Hepatocyte (in vitro differentiated cells): ENCODE measurements around the gene DHX35. TPM values are rescaled to one million over a fixed set of nuclear protein-coding genes. Genes with fewer than 3 reads are reported as not detected.

Experiments
- DNase-seq: peaks from one replicate; pipeline ENCODE4 v3.0.0-alpha.2; 2016; ENCODE audit warnings: low spot score
- H2AFZ ChIP-seq: fragments of 200-600 bp; sonication (generic); 2 replicates; pipeline ENCODE4 v1.6.0; 2016; ENCODE audit warnings: antibody characterized with exemption, mild to moderate bottlenecking
- H3K27ac ChIP-seq: fragments of 200-600 bp; sonication (generic); 2 replicates; pipeline ENCODE4 v1.5.1; 2016; ENCODE audit warnings: mild to moderate bottlenecking
- H3K27me3 ChIP-seq: fragments of 200-600 bp; sonication (generic); 2 replicates; pipeline ENCODE4 v1.6.1; 2016
- H3K36me3 ChIP-seq: fragments of 200-600 bp; sonication (generic); replicated peaks from 2 replicates; pipeline ENCODE4 v1.5.1; 2016; ENCODE audit warnings: low read depth; ENCODE audit not compliant: insufficient read depth
- H3K4me1 ChIP-seq: fragments of 200-600 bp; sonication (generic); 2 replicates; pipeline ENCODE4 v1.5.1; 2016; ENCODE audit warnings: mild to moderate bottlenecking, moderate library complexity; ENCODE audit not compliant: insufficient read depth
- H3K4me2 ChIP-seq: fragments of 200-600 bp; sonication (generic); 2 replicates; pipeline ENCODE4 v1.6.0; 2016
- H3K4me3 ChIP-seq: fragments of 200-600 bp; sonication (generic); 2 replicates; pipeline ENCODE4 v1.5.1; 2016; ENCODE audit warnings: mild to moderate bottlenecking
- H3K79me2 ChIP-seq: fragments of 200-600 bp; sonication (generic); 2 replicates; pipeline ENCODE4 v1.6.0; 2017; ENCODE audit warnings: mild to moderate bottlenecking
- H3K9me2 ChIP-seq: fragments of 200-600 bp; sonication (generic); replicated peaks from 2 replicates; pipeline ENCODE4 v1.6.0; 2017; ENCODE audit warnings: mild to moderate bottlenecking; ENCODE audit not compliant: insufficient read depth
- H3K9me3 ChIP-seq: fragments of 200-600 bp; sonication (generic); 2 replicates; pipeline ENCODE4 v1.5.1; 2016; ENCODE audit warnings: low read depth, mild to moderate bottlenecking
- H4K20me1 ChIP-seq: fragments of 200-600 bp; sonication (generic); 2 replicates; pipeline ENCODE4 v1.6.0; 2016; ENCODE audit warnings: mild to moderate bottlenecking; ENCODE audit not compliant: insufficient read depth, poor library complexity, severe bottlenecking
- EZH2 ChIP-seq: fragments of 200-600 bp; sonication (generic); IDR thresholded peaks from 2 replicates; pipeline ENCODE4 v1.6.1; 2016; ENCODE audit warnings: antibody characterized with exemption, mild to moderate bottlenecking, borderline replicate concordance
- EZH2phosphoT487 ChIP-seq: fragments of 200-600 bp; sonication (generic); IDR thresholded peaks from one replicate; pipeline ENCODE4 v1.6.1; 2018; ENCODE audit warnings: antibody characterized with exemption, mild to moderate bottlenecking, low read depth, moderate library complexity; ENCODE audit not compliant: unreplicated experiment, severe bottlenecking
- WGBS: methylation state at CpG from one replicate; pipeline ENCODE4 v1.1.6; 2016; ENCODE audit warnings: low lambda C conversion rate; ENCODE audit errors: missing lambda C conversion rate; 5-methylcytosine and 5-hydroxymethylcytosine counted together
- polyA plus RNA-seq: library from polyadenylated mRNA; unstranded; fragments of >200 nt; fragmentation: Nextera tagmentation; extraction: Ambion mirVana; gene quantifications from 2 replicates; pipeline ENCODE4 v1.2.1, GENCODE V29; 2016
- total RNA-seq: library from RNA; depleted of rRNA; stranded (reverse); fragments of >200 nt; gene quantifications from 2 replicates; pipeline ENCODE4 v1.2.3, GENCODE V29; 2014
- TF ChIP-seq, protein P1 (sequence below): fragments of 200-600 bp; sonication (generic); IDR thresholded peaks from 2 replicates; pipeline ENCODE4 v1.5.1; 2016; ENCODE audit warnings: antibody characterized with exemption, mild to moderate bottlenecking; ENCODE audit not compliant: poor library complexity

Gene DHX35
- total and polyA plus RNA-seq, 2 experiments from 2014 or later = 4.4 to 10.6 TPM

DNA sequence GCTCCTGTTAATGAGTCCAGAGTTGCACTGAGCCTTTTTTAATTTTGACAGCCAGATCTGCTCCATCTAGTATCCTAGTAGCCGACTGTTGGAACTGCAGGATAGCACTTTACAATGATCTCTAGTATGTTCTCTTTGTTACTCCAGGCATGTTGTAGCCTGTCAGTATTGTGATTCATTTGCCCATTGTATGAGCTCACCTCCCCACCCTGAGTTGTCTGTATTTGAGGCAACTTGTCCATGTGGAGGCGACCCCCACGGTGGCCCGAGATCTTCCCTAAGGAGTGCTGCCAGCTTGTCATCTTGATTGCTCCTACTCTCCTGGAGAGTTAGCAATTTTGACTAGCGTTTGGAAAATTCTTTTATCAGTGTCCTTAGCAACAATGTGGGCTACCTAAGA lies 67.2 kb downstream of the DHX35 start:
- Histone ChIP-seq H3K4me2 (no peak overlapping the region), H3K9me2 (no peaks in the 10 kb centered on the region), H4K20me1 (no peaks in the 10 kb centered on the region), H3K79me2 (no peaks in the 10 kb centered on the region), H3K9me3 (no peaks in the 10 kb centered on the region), H3K36me3 (no peaks in the 10 kb centered on the region), H3K4me1 (no peaks in the 10 kb centered on the region), H3K27me3 (no peaks in the 10 kb centered on the region), H3K27ac (no peak overlapping the region), H2AFZ (no peak overlapping the region), H3K4me3 (no peak overlapping the region)
- no peak for DNase-seq
- no peak for TF ChIP-seq EZH2
- TF ChIP-seq, protein P1, sequence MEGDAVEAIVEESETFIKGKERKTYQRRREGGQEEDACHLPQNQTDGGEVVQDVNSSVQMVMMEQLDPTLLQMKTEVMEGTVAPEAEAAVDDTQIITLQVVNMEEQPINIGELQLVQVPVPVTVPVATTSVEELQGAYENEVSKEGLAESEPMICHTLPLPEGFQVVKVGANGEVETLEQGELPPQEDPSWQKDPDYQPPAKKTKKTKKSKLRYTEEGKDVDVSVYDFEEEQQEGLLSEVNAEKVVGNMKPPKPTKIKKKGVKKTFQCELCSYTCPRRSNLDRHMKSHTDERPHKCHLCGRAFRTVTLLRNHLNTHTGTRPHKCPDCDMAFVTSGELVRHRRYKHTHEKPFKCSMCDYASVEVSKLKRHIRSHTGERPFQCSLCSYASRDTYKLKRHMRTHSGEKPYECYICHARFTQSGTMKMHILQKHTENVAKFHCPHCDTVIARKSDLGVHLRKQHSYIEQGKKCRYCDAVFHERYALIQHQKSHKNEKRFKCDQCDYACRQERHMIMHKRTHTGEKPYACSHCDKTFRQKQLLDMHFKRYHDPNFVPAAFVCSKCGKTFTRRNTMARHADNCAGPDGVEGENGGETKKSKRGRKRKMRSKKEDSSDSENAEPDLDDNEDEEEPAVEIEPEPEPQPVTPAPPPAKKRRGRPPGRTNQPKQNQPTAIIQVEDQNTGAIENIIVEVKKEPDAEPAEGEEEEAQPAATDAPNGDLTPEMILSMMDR = no peak
- no peak for TF ChIP-seq EZH2phosphoT487
- WGBS = 90% methylated on average over 5 of the region's 5 CpGs

DNA sequence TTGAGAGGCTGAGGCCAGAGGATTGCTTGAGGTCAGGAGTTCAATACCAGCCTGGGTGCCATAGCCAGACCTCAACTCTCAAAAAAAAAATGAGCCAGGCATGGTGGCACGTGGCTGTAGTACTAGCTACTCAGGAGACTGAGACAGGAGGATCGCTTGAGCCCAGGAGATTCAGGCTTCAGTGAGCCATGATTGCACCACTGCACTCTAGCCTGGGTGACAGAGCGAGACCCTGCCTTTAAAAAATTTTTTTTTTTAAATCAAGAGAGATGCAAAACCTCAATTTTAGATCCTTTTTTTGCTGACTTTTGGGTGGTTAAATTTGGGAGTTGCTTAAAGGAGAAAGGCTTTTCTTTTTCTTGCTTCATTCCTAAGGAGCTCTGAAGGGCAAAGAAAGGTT lies 70.9 kb downstream of the DHX35 start:
- no peak overlapping the region for H3K27ac ChIP-seq
- no peak for DNase-seq
- H3K27me3 ChIP-seq = no peaks in the 10 kb centered on the region
- H4K20me1 ChIP-seq = no peaks in the 10 kb centered on the region
- H3K9me3 ChIP-seq = no peaks in the 10 kb centered on the region
- no peak overlapping the region for H2AFZ ChIP-seq
- no peaks in the 10 kb centered on the region for H3K36me3 ChIP-seq
- TF ChIP-seq EZH2 = no peak
- H3K79me2 ChIP-seq = no peaks in the 10 kb centered on the region
- H3K4me3 ChIP-seq = no peak overlapping the region
- H3K4me1 ChIP-seq = no peaks in the 10 kb centered on the region
- H3K4me2 ChIP-seq = no peak overlapping the region
- WGBS = 93% methylated on average over 3 of the region's 3 CpGs
- no peaks in the 10 kb centered on the region for H3K9me2 ChIP-seq

DNA sequence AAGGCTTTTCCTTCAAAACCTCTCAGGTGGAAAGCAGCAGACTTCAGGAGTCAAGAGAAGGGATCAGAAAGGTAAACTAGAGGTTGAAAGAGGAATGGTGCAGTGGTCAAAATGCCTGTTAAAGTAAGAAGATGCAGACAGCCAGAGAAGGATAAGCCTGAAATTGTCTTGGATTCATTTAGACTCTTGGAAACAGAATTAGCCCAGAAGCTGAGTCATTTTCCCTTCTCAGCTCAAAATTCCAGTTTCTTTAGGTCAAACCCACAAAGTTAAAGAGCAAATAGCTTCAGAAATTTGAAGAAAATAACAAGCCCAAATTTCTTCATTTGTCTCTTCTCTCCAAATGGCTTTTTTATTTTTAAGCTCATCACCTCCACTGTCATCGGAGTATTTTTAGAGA lies 73.9 kb downstream of the DHX35 start:
- Histone ChIP-seq H3K9me2 (no peaks in the 10 kb centered on the region), H3K79me2 (no peaks in the 10 kb centered on the region), H3K4me2 (no peak overlapping the region), H3K27ac (no peak overlapping the region), H2AFZ (no peak overlapping the region), H3K4me3 (no peak overlapping the region), H4K20me1 (no peaks in the 10 kb centered on the region), H3K9me3 (no peaks in the 10 kb centered on the region), H3K36me3 (no peaks in the 10 kb centered on the region), H3K27me3 (no peaks in the 10 kb centered on the region), H3K4me1 (no peaks in the 10 kb centered on the region)
- WGBS = 100% methylated on average over 1 of the region's 1 CpG
- TF ChIP-seq EZH2phosphoT487 (no peak), EZH2 (no peak)
- TF ChIP-seq, protein P1 = no peak
- DNase-seq = no peak

DNA sequence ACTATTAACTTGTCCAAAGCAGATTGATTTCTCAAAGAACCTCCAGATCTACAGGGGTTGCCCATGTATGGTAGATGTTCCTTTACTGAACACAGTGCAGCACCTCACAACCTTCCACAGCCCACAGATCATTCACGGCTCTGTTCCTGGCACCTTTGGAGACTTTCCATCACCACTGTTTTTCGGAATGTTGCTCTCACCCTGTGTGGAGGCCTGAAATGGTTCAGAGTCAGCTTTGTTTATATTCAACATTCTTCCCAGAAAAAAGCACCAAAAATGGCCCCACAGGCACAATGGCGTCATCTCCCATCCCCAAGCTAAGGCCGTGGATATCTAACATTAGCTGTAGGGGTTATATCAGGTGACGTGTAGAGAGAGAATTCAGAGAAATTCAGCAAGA lies 74.7 kb downstream of the DHX35 start:
- no peaks in the 10 kb centered on the region for H3K27me3 ChIP-seq
- H3K79me2 ChIP-seq = no peaks in the 10 kb centered on the region
- no peaks in the 10 kb centered on the region for H3K4me1 ChIP-seq
- H3K4me2 ChIP-seq = no peak overlapping the region
- H3K4me3 ChIP-seq = no peak overlapping the region
- WGBS = 94% methylated on average over 5 of the region's 5 CpGs
- no peaks in the 10 kb centered on the region for H3K36me3 ChIP-seq
- H4K20me1 ChIP-seq = no peaks in the 10 kb centered on the region
- no peaks in the 10 kb centered on the region for H3K9me2 ChIP-seq
- H3K9me3 ChIP-seq = no peaks in the 10 kb centered on the region
- no peak for TF ChIP-seq EZH2
- TF ChIP-seq, protein P1 = no peak
- TF ChIP-seq EZH2phosphoT487 = no peak
- H3K27ac ChIP-seq = no peak overlapping the region
- DNase-seq = no peak
- no peak overlapping the region for H2AFZ ChIP-seq
